NB4 (cell line): ENCODE results near the gene SDHB.

Source experiments
- DNase-seq: peaks from one replicate; pipeline ENCODE4 v3.0.0; 2010; ENCODE audit warnings: low read depth
- H3K4me3 ChIP-seq: one replicate; pipeline ENCODE4 v1.5.1; 2011; ENCODE audit warnings: mild to moderate bottlenecking, low read depth, low read length, moderate library complexity
- MYC ChIP-seq: IDR thresholded peaks from 2 replicates; pipeline ENCODE4 v1.6.1; 2011; ENCODE audit warnings: low read depth, low read length
- POLR2A ChIP-seq: IDR thresholded peaks from 2 replicates; pipeline ENCODE4 v1.6.1; 2011; ENCODE audit warnings: mild to moderate bottlenecking; ENCODE audit not compliant: insufficient read length; ENCODE audit errors: extremely low read depth
- TF ChIP-seq, protein P1 (sequence below): IDR thresholded peaks from 2 replicates; pipeline ENCODE4 v1.6.1; 2011; ENCODE audit warnings: low read depth, low read length
- TF ChIP-seq, protein P2 (sequence below): IDR thresholded peaks from one replicate; pipeline ENCODE4 v1.5.1; 2012; ENCODE audit warnings: low read depth, low read length

SDHB gene

DNA sequence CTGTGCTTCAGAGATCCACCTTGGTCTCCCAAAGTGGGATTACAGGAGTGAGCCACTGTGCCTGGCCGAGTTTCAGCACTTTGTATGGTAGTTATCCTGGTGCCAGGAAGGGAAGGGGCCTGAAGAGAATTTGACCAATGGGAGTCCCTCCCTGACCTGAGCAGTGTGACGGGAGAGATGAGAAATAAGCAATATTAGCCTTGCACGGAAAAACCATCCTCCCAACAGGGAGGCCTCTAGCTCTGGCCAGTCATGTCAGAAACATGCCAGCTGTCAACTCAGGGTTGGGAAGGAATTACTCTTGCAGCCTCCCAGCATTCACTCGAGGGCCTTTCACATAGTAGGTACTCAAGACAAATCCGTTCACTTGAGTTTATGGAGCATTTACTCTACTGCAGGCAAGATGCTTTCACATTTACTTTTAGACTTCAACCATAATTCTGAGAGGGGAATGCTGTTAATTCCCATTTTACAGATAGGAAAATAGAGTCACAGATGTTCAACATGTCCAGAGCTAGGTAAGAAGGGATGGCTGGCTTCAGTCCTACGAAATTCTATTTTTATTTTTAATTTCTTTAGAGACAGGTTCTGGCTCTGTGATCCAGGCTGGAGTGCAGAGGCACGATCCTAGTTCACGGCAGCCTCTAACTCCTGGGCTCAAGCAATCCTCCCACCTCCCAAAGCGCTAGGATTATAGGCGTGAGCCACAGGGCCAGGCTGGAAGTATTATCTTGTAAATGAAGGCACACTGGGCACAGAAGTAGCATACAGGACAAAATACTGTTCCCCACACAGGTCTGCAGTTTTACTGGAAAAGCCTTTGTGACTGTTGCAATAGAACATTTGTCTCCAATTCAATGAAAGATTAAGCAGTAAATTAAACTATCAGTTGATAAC, 38.9 kb downstream of the SDHB start:
- no peak for TF ChIP-seq MYC
- TF ChIP-seq, protein P1, sequence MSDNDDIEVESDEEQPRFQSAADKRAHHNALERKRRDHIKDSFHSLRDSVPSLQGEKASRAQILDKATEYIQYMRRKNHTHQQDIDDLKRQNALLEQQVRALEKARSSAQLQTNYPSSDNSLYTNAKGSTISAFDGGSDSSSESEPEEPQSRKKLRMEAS, result no peak
- TF ChIP-seq, protein P2, sequence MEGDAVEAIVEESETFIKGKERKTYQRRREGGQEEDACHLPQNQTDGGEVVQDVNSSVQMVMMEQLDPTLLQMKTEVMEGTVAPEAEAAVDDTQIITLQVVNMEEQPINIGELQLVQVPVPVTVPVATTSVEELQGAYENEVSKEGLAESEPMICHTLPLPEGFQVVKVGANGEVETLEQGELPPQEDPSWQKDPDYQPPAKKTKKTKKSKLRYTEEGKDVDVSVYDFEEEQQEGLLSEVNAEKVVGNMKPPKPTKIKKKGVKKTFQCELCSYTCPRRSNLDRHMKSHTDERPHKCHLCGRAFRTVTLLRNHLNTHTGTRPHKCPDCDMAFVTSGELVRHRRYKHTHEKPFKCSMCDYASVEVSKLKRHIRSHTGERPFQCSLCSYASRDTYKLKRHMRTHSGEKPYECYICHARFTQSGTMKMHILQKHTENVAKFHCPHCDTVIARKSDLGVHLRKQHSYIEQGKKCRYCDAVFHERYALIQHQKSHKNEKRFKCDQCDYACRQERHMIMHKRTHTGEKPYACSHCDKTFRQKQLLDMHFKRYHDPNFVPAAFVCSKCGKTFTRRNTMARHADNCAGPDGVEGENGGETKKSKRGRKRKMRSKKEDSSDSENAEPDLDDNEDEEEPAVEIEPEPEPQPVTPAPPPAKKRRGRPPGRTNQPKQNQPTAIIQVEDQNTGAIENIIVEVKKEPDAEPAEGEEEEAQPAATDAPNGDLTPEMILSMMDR, result no peak
- no peak for TF ChIP-seq POLR2A

DNA sequence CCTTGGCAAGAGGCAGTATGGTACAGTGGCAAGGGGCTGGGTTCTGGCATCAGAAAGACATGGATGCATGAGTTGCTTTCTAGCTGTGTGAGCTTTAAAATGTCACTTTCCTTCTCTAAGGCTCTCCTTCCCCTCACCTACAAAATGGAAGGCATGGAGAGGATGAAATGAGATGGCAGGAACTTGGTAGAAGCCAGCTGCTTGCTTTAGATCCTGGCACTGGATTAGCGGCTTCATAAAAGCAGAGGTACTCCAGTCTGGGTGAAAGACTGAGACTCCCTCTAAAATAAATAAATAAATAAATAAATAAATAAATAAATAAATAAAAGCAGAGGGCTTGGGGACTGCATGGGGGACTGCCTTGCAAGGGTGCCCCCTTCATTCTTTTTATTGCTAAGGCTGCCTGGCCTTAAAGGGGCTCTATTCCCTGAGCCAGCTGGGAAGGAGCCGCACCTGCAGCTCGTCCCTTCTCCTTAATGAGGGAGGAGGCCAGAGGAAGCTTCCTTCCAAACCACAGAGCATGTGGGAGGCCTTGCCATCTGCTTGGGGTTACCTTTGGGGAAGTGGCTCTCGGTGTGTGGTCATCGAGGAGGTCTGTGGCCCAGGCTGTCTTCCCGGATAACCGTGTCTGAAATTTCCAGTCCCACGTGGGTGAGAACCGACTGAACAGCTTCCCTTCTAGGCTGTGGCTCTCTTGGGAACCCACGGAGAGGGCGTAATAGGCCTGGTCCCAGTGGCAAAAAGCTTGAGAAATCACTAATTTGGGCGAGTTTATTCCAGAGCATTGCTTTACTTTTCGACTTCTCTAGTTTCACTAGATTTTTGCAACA, 40.1 kb downstream of the SDHB start:
- TF ChIP-seq, protein P1, result peak; percentile 93
- TF ChIP-seq MYC (peak; percentile 88), POLR2A (no peak)
- TF ChIP-seq, protein P2, result no peak
- no peak overlapping the region for H3K4me3 ChIP-seq
- peak; percentile 94 for DNase-seq

More for the DNA sequence above, 38.9 kb downstream of the SDHB start:
- no peak for DNase-seq
- H3K4me3 ChIP-seq, result no peak overlapping the region

DNA sequence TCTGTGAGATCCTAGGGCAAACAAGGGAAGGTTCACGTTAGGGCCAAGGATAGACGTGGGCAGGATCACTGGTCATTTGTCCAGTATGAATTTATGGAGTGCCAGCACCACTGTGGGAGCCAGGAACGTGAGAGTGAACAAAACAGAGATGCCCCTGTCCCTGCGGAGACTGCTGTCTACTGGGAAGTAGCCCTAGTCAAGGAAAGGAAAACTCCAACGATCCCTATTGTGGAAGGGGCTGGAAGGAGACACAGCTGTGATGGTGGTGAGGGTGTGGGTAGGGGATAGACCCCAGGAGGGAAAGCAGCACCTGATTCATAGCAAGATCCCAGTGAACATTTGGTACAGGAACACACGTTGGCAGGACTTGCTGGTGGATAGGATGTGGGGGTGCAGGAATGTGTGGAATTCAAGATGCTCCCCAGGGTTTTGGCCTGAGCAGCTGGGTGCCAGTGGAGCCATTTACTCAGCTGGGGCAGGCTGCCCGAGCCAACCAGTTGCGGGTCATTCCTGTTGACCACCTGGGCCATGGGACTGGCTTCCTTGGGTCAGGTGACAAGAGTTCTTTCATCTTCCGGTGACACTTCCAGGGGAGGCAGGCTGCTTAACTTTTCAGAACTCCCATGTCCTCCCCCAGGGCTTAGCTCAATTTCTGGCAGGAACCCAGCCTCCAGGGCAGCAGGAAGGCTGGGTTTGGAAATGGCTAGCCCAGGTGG, 40.9 kb downstream of the SDHB start:
- no peak overlapping the region for H3K4me3 ChIP-seq
- TF ChIP-seq, protein P2, result no peak
- TF ChIP-seq, protein P1, result no peak
- TF ChIP-seq MYC (no peak), POLR2A (no peak)
- no peak for DNase-seq

DNA sequence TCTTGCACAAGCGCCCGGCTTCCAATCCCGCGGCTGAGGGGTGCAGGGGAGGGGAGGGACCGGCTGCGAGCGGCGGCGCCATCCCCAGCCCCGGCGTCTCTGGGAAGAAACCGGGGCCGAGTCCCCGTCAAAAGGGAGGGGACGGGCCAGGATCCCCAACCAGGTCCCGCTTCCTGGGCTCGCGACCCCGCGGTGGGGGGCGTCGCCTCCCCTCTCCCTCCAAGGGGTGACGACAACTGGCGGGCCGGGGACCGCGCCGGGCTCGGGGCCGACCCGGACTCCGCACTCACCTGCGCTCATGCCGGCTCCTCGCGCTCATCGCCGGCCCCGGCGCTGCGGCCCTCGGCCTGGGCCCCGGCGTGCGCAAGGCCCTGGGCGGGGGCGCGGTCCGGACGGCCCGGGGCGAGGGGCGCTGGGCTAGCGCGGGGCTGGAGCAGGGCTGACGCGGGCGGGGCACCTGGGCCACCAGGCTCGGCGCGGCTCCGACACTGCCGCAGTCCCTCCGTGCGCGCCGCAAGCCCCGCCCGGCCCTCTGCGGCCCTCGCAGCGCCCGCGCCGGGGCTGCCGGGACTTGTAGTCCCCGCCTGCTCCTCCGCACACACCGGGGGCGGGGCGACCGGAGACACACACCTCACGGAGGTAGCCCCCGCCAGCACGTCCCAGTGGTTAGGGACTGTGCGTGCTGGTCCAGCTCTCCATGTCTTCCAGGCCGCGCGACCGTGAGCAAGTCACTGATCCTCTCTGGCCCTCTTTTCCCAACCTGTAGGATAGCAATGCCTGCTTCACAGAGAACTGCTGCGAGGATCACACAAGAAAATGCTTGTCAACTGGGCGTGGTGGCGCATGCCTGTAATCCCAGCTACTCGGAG, 42.2 kb downstream of the SDHB start, which contains the start of gene ATP13A2:
TSS of gene ATP13A2 (minus strand) at position 490 of the 869 bp plus-strand sequence. CDS start at position 300, 190 bp downstream.
- H3K4me3 ChIP-seq, result peak within 1 kb of the TSS; percentile 53
- TF ChIP-seq POLR2A (peak; percentile 17), MYC (peak; percentile 35; the same call in 1 of the 2 replicates)
- TF ChIP-seq, protein P1, result no peak; the same call in 1 of the 2 replicates
- TF ChIP-seq, protein P2, result no peak
- DNase-seq, result peak; percentile 77

DNA sequence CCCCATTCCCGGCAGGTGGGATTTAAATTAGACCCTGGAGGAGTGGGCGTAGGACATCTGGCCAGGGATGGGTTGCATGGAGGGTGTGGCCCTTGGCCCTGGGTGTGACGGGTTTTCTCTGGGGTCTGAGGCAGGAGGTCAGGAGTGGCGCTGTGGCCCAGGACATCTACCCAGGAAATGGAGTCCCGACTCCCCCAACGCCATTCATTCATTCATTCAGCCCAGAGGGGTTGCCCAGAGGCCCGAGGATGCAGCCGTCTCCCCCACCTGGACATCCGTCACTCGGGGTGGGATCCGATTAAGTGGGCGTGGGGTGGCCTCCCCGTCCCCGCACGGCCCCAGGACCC, 42.8 kb downstream of the SDHB start:
- peak; percentile 14 for DNase-seq
- no peak for TF ChIP-seq POLR2A
- TF ChIP-seq, protein P2, result no peak
- TF ChIP-seq, protein P1, result no peak
- H3K4me3 ChIP-seq, result peak overlapping the region; percentile 53
